GM19238 (cell line): ENCODE results near the gene NAA60.
A peak's percentile ranks its signal among the peaks of the same experiment; 100 is the strongest.

ENCODE experiments used
- DNase-seq: peaks from one replicate; pipeline ENCODE4 v3.0.0; 2011; ENCODE audit warnings: low spot score; ENCODE audit not compliant: insufficient read length

NAA60 gene

DNA sequence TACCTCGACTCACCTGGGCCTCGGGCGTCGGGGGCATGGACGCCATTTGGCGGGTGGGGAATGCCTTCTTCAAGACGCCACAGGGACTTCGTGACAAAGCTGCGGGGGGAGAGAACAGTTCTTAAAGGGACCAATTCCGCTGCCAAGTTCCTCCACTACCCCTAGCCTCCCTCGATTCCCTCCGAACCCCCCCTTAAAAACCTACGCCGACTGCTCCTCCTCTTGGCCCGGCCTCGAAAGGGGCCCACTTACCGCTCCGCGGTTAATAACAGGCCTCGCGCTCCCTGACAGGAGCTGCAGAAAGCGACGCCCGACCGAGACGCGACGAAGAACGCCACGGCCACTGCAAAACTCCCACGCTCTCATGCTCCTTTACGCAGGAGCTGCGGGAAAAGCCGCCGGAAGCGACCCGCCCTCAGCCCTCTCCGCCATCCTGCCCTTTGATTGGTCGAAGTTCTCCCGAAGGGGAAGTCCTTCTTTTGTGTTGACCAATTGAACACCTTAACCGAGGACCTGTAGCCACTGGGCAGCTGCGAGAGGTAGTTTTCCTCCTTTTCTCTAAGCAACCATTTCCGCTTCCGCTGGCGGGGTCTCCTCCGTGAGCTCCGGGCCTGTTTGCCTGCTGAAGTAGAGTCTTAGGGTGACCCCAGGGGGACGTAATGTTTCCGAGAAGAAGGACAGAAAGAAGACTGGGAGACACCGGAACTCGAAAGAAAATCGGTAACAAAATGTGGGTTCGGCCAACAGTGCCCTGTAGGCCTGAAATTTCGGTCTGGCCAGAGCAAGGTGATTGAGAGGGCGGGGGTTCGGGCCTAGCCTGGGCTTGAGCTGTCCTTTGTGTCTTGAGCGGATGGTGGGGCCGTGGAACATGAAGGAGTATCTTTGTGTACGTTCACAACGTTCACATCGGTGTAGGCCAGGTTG lies at the start of gene NAA60, which contains the start of gene ZNF597:
Gene NAA60, plus strand, starts transcription at position 573 of the 924 bp plus-strand sequence. CDS start 32,548 bp downstream, outside the sequence.
Gene ZNF597, minus strand, starts transcription at position 397 of the 924 bp plus-strand sequence. Its CDS starts 351 bp downstream, at position 46.
- peak; percentile 72 for DNase-seq

DNA sequence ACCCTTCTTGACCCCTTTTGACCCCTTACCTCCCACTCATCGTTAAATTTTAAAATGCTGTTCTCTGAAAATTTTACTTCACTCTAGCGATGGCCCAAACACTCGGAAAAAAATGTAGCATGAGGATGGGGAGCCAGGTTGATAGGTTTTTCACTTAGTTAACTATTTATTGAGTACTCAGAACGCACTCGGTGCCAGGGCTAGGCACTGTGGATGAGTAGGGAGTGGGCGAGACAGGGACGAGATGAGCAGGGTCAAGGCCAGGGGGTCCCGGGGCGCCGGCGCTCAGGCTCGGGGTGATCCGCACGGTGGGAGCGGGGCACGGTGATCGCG lies 43.1 kb upstream of the NAA60 start:
- no peak for DNase-seq

DNA sequence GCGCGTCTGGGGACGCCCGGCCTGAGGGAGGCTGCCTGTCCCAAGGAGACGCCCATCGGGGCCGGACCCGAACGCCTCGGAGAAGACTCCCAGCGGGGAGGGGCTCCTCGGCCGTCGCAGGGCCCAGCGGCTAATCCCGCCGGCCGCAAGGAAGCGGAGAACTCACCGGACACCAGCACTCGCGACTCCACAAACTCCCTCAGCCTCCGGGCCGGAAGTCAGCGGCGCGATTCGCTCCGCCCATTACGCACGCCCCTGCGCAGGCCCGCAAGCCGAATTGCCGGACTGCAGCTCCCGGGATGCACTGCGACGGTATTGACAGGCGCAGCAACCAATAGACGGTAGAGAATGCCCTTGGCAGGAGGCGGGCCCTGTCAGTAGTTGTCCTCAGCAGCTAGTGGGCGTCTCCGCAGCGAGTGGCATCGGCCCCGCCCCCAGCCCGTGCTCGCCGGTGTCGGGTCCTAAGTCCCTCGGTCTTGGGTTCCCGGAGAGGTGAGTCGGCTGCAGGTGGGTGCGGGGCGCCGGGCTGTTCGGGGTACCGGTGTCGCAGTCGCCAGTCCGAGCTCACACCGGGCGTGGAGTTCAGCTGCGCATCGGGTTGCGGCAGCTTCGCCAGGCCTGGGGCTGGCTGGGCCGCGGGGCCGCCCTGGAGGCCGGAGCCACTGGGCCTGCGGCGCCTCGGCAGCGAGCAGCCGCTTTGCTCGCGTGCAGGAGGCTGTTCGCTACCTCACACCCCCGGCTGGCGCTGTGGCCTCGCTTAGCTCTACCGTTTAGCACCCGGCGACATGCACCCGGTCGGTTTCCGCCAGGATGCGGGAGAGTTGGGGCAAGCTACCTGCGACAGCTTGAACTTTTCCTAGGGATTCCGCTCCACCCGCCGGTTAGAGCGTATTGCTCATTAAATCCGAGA lies 42.4 kb upstream of the NAA60 start, which contains the start of the genes ZNF174 and ZSCAN32:
Gene ZNF174, plus strand, starts transcription at position 437 of the 910 bp plus-strand sequence. CDS start 790 bp downstream, outside the sequence.
Gene ZSCAN32, minus strand, starts transcription at position 226 of the 910 bp plus-strand sequence. CDS start 3,447 bp downstream, outside the sequence.
- DNase-seq = peak; percentile 98

DNA sequence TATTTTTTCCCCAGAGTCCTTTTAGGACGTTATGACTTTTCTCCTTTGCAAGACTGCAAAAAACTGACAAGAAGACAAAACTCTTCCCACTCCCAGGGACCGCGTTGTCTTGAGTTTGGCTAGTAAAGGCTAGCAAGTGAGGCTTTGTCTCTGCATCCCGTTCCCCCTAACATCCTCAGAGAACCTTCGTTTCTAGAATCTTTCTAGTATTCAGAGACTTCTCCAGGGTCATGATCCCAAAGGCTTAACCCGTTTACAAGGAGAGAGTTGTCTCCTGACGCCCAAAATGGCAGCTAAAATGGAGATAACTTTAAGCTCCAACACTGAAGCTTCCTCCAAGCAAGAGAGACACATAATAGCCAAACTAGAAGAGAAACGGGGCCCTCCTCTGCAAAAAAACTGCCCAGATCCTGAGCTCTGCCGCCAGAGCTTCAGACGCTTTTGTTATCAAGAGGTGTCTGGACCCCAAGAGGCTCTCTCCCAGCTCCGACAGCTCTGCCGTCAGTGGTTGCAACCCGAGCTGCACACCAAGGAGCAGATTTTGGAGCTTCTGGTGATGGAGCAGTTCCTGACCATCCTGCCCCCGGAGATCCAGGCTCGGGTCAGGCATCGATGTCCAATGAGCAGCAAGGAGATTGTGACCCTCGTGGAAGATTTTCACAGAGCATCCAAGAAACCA lies 41.6 kb upstream of the NAA60 start:
- DNase-seq = no peak

DNA sequence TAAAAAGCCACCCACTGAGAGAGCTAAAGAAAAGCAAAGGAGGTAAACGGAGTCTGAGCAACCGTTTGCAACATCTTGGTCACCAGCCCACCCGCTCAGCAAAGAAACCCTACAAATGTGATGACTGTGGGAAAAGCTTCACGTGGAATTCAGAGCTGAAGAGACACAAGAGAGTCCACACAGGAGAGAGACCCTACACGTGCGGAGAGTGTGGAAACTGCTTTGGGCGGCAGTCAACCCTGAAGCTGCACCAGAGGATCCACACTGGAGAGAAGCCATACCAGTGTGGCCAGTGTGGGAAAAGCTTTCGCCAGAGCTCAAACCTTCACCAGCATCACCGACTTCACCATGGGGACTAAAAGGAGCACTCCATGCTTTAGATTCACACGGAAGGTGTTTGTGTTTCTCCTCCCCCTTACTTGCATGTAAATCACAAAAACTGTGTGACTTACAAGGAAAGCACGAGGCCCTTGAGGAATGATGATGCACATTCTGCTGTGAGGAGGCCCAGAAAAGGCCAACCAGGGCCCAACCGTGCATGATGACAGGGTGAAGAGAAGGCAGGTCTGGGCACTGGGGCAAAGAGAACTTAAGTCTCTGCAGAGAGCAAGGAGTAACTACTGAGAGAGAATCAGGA lies 34.8 kb upstream of the NAA60 start:
- DNase-seq = no peak

DNA sequence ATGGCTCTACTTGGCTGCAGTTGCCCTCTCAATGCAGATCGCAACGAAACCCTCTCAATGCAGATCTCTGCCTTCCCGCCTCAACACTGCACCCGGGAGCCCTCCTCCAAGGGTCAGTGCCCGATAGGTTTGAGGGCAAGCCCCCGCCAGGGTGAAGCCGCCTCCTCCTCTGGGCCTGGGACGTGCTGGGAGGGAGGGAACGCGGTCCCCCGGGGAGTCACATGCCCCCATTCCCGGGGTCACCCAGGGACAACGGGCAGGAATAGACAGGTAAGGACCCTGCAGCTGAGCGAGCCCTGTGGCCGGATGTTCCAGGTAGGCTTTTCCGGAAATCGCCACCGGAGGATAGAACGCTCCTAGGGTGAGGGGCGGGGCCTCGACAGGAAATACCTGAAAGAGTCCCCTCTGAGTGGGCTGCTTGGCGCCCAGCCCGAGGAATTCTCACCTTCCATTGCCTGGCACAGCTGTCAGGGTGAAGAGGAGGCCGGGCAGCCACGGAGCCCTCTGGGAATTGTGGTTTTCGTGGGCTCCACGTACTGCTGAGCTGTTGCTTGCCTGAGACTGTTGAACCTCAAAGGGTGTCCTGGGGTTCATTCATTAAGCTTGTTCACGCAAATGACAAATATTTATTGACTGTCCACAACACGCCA lies 29.6 kb upstream of the NAA60 start:
- no peak for DNase-seq

DNA sequence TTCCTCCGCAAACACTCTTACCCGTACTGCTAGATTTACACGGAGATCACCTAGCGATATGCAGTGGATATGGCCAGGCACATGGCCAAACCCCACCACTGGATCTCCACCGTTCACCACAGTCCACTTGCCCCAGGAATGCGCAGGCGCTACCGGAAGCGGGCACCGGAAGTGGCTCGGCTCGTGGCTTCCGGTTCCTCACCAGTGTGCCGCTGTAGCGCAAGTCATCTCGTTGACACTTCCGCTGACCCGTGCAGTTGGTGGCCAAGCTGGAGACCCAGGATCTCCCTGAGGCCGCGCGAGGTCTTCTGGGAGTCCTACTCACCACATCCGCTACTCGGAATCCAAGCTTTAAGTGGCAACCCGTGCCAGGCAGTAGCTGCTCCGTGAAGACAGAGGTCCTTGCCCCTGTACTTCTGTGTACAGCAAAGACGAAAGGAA lies 11.7 kb upstream of the NAA60 start:
- no peak for DNase-seq

DNA sequence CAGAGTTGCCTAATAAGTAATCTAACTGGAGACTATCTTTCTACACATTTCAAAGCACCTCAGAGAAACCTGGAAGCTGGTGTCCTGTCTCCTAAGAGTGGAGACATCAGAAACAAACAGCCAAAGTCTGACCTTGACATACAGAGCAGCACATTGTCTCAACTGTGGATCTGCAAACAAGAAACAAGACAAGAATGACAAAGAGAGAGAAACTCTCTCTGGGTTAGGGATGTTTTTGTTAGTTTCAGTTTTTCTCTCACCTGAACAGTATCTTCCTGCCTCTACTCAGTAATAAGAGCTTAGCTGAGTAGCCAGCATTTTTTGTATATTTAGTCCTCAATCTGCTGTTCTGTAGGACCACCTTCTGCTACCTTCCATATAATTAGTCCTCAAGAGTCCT lies 9.1 kb upstream of the NAA60 start:
- no peak for DNase-seq

DNA sequence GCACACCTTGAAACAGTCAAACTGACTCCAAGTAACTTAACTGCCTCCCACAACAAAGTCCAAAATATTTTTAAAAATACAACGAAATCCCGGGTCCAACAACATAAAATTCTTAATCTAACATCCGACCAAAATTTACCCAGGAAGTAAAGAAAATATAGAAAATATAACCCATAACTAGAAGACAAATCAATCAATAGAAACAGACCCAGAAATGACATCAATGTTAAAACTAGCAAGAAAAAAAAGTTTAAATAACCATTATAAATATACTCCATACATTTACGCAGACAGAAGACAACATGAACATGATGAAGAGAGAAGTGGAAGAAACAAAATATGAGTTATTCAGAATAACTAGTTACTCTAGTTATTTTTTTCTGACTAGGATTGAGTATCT lies 3.8 kb upstream of the NAA60 start:
- DNase-seq = no peak

DNA sequence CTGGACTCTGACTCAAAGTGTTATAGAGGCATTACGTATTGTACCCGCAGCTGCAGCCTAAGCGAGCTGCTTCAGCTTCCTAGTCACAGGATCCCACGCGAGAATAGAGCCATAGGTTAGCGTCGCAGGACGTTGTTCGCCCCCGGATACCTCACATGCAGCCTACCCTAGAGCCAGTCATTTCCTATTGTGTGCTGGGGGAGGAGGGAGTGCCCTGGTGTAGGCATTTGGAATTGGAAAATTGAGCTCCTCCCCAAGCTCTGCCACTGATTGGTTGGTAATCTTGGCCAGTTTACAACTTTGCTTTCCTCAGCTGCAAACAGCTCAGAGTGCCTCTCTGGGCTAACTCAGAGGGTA lies 530 bp downstream of the NAA60 start:
- no peak for DNase-seq

DNA sequence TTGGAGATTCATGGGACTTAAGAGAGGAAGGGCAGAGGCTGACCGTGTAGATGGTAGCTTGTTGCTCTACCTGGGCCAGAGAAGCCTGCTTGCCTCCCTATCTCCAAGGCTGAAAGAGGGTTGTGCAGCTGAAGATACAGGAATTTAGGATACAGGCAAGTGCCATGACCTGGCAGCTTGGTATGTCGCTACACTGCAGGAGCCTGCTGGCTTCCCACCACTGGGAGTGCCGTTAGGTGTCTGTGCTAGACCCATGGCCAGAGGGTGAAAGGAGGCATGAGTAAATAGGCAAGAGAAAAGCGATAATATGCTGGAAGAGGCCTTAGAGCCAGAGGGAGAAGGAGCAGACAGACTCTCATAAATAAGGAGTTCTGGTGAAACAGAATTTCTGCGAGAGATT lies 10.6 kb downstream of the NAA60 start:
- DNase-seq = no peak

DNA sequence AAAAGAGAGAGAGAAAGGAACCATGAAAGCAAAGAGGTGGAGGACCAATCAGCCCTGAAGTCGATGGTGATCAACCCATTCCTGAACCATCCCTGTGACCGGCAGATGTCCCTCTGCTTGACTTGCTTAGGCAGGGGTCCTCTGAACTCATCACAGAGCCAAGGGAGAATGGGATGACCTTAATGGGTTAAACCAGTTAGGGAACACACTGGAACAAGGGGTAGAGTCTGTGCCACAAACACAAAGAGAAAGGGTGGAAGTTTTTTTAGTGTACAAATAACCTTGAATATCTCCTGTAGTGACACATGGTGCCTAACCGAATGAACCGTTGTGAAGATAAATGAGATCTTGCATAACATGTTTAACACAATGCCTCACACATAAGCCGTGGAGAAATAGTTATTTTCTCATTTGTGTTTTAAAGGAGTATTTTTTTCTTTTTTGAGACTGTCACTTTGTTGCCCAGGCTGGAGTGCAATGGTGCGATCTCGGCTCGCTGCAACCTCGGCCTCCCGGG lies 11.2 kb downstream of the NAA60 start:
- DNase-seq = no peak

DNA sequence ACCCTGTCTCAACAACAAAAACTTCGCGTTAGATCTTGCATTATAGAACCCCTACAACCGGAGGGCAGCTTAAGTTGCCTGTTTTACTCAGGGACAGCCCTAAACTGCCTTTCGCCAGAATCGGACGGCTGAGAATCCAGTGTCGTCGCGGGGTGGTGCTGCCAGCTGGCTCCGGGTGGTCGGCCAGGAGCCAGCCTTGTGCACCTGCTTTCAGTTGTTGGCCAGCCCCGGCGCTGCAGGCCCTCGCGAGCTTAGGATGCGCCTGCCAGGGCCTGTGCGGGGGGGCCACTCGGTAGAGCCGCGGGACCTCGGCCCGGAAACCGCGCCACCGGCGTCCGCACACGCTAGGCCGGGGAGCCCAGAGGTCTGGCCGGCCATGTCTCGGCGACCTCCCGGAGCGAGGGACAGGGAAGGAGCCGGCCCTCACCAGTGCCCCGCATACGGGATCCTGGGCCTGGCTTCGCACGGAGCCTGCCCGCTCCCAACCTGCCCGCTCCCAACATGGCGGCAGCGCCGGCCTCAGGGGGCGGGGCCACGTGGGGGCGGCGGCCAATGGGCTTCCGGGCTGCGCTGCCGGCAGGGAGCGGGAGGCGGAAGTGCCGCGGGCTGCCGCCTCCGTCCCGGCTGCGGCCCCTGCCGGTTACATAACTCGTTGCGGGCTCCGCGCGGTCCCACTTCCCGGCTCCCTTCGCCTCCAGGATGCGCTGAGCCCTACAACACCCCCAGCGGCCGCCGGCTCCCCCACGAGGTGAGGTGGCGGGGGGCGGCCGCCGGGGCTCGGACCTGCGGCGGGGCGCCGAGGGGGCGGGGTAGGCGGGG lies 14.2 kb downstream of the NAA60 start:
- DNase-seq = peak; percentile 99

DNA sequence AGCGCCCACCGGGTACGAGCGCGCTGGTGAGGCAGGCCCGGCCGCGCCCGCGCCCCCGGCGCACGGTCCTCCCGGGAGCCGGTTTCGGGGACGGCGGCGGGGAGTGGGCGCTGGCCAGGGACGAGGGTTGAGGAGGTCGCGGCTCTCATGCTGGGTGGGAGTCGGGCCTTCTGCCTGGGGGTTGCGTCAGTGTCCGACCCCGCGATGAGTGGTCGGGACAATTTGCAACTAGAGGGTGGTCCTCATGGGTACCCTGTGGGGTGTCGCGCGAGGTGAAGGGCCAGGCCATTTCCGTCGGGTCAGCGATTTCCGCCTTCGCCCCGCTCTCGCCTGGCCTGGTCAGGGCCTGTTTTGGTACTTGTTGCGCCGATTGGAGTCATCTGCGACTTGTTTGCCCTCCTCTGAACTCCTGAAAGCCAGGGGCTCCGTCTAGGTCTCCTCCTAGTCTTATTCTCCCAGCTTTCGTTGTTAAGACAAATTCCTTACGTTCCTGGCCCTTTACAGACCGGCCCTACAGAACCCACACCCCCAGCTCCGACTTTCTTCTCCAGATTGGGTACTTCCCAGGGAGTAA lies 14.9 kb downstream of the NAA60 start:
- no peak for DNase-seq

DNA sequence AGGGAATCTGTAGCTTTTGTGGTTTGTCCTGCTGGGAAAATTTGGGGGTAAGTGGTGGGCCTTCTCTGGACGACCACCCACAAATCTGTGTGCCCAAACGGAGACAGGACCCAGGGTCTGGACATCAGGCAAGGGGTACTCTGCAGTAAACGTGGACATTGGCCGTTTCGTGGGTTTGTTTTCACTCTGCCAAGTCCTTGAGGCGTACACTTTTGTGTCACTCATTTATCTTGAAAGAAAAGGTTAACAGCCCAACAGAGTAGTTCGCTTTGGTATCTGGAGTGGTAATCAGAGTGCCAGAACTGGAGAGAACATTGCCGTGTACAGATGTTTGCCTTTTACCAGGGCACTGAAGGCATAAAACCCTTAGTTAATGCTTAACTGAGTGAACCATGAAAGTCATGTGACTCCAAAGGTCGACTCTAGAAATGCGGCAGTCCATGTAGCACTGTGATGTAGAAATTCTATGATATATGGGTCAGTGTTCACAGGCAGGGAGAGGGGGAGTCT lies 15.4 kb downstream of the NAA60 start:
- peak; percentile 62 for DNase-seq

DNA sequence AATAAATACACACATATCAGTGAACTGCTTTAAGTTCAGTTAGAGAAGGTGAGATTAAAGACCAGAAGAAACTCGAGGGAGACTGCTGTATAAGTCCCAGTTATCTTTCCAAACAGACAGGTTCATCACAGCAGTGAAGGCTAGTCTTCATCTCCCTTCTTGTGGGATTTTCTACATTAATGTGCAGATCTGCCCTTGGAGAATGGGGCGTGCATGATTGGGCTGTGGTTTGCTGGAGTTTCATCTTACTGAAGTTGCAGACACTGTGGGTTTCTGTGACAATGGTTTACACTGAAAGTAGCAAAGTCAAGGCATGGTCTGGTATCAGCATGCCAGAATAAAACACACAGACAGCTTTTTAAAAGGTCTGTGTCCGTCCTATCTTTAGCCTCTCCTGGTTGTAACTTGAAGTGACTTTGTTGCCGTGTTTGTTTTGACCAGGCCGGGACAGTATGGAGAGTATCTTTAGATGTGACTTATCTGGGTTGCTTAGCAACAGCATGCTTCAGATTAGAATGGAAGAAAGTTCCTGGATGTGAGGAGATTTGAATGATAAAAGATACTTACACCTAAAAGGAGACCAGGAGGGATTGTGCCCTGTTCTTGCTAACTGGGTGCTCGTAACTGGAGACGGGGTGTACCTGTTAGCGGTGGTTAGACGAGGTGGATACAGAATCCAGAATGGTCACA lies 16.1 kb downstream of the NAA60 start:
- DNase-seq = no peak

DNA sequence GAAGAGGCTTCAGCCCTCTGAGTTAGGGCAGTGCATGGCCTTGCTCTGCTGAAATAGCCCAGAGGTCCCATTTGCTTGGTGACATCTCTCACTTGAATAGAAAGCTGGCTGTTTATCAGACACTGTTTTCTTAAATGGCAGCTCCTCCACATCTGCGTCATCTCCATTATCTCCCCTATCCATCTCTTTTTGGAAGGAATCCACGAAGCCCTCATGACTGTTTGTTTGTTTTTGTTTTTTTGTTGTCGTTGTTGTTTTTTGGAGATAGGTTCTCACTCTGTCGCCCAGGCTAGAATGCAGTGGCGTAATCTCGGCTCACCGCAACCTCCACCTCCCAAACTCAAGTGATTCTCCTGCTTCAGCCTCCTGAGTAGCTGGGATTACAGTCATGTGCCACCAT lies 16.6 kb downstream of the NAA60 start:
- DNase-seq = no peak

DNA sequence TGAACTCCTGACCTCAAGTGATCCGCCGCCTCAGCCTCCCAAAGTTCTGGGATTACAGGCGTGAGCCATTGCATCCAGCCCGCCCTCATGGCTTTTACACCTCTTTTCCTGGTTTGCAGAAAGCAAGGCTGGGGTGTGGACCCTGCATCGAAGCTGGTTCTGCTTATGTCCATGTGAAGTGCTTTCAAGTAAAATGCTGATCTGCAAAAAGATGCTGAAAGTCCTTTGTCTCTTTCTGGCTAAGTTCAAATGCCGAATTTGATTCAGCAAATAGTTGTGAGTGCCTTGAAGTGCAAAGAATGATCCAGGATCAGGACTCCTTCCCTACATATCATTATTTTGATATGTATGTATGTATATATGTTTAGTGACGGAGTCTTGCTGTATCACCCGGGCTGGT lies 17.1 kb downstream of the NAA60 start:
- no peak for DNase-seq
